ENCODE results near the gene ITPR1.

ITPR1 gene

DNA sequence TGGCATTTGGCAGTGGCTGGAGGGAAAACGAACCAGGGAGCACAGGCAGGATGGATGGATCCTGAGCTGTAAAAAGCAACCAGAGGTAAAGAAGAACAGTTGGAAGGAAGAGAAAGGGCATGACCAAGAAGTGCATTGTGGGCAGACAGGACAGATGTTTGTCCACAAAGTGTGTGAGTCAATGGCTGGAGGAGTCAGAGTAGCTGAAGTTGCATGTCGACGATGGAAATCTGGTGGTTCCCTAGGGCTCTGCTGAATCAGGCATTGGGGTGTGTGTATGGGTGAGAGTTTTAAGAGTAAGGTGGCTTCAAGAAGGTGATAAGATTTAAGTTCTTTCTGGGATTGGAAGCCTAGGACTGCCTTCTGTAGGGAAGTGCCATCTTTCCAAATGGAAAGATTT, 272.1 kb downstream of the ITPR1 start:
- no peak for DNase-seq

- no peak for DNase-seq
Measured at GRCh38 chr3:4766263-4766662, 273.1 kb downstream of the ITPR1 start.

- DNase-seq, result no peak
Measured at GRCh38 chr3:4766716-4767499, 273.8 kb downstream of the ITPR1 start.

DNA sequence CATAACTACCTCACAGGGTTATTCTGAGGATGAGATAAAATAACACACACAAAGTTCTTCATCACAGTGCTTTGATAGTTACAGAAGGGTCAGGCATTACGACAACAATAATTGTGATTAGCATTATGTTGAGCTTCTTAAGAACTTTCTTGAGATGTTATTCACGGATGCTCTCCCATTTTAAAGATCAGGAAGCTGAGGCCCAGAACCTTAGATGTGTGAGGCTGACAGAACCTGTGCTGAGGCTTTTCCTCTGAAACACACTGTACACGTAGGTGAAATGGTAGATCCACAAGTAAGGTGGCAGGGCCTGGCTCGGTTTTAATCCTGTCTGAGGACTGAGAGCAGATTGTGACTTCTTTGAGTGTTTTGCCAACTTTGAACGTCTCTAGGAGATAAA, 274.9 kb downstream of the ITPR1 start:
- no peak for DNase-seq

DNA sequence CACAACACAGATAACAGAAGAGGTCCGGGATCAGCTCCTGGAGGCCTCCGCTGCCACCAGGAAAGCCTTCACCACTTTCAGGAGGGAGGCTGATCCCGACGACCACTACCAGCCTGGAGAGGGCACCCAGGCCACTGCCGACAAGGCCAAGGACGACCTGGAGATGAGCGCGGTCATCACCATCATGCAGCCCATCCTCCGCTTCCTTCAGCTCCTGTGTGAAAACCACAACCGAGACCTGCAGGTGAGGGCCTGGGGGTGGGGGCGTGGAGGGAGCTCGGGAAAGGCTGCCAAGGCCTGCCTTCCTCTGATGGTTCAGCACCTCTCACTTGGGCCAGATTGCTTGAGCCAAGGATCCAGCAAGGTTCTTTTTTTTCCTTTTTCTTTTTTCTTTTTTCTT, 275.4 kb downstream of the ITPR1 start:
- no peak for DNase-seq

GRCh38 chr3:4770561-4770960, 277.4 kb downstream of the ITPR1 start:
- no peak for DNase-seq

DNA sequence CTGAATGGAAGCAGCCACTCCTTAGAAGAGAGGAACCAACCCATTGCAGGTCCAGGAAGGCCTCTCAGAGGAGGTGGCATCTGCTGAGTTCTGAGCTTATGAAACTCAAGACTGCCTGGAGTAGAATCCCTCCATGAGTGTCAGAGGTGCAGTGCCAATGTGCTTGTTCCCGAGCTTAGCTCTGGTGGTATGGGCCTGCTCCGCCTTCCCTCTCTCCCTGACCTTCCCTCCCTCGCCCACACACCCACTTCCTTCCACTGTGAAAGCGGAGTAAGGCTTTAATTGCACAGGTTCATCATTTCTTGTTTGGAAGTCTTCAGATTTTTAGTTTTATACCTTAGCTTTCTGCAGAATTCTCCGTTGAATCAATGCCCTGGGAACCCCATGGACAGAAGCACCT, 278.1 kb downstream of the ITPR1 start:
- no peak for DNase-seq

- no peak for DNase-seq
Measured at GRCh38 chr3:4772171-4772804, 279.1 kb downstream of the ITPR1 start.

- no peak for DNase-seq
Measured at GRCh38 chr3:4772858-4773257, 279.7 kb downstream of the ITPR1 start.

DNA sequence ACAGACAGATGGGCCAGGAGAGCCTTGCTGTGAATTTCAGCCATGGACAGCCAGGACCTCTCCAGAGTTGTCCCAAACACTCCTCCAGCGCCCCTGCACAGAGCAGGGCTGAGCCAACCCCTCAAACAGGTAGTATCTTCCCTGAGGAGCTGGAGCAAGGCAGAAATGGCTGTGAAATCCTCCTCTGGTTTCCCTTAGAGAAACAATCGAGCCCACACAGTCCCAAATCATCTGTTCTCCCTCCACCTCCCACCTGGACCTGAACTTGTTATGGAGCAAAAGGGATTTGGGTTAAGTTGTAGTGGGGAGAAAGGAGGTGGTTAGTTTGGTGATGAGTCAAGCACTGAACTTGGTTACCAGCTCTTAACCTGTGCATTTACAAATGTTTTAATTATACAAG, 280.4 kb downstream of the ITPR1 start:
- no peak for DNase-seq

DNA sequence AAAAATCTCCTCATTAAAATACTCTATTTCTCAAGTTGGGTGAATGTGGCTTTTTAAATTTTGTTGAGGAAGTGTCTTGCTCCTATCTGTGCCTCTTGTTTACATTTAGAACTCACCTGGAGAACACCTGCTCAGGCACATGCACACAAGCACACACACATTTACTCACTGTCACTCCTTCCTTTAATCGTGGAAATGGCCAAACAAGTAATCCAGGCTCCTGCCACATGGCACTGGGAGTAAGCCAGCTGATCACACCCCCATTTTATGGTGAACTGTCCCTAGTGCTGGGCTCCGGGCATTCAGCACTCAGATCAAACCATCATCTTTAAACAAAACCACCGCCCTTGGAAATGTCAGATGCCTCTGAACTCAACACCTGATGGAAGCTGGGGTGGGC, 281.4 kb downstream of the ITPR1 start:
- no peak for DNase-seq

- no peak for DNase-seq
Measured at GRCh38 chr3:4776399-4776979, 283.3 kb downstream of the ITPR1 start.

DNA sequence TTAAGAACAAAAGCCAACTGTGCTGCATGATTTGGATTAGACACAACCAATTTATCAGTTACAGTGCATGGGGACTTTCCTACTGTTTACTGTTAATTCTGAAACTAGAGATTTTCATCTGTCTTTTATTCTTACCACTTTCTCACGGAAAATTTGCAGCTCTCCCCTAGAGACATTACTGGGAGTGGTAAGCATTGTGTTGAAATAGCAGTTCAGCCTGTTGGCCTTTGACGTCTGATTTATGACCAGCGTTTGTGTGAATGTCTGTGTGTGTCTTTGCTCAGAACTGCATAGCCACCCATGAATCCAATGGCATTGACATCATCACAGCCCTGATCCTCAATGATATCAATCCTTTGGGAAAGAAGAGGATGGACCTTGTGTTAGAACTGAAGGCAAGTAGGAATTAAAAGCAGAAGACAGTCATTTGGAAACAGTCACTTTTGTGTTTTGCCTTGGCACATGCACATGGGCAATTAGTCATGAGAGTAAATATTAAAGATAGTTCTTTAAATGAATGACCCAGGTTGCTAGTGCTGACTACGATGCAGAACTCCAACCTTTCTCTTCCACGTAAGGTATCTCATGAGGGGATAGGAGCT, 283.9 kb downstream of the ITPR1 start:
- no peak for DNase-seq

DNA sequence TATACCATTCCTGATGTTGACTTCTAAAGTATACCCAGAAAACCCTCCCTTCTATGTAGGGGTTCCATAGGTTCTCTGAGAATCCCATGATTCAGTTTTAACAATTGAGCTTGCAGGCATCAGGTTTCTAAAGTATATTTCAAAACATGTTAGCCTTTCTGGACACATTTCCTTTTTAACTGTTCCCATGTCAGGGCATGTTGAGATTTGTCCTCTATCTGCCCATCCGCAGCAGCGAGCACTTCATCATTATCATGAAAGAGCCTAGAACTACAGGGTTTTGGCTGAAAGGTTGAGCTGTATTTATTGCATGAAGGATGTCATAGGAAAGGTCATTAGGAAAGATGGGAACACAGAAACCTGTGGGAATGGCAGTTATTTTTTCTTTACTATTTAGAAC, 285.0 kb downstream of the ITPR1 start:
- DNase-seq, result no peak

- no peak for DNase-seq
Measured at GRCh38 chr3:4778740-4779139, 285.6 kb downstream of the ITPR1 start.

- DNase-seq, result no peak
Measured at GRCh38 chr3:4780545-4780957, 287.4 kb downstream of the ITPR1 start.

DNA sequence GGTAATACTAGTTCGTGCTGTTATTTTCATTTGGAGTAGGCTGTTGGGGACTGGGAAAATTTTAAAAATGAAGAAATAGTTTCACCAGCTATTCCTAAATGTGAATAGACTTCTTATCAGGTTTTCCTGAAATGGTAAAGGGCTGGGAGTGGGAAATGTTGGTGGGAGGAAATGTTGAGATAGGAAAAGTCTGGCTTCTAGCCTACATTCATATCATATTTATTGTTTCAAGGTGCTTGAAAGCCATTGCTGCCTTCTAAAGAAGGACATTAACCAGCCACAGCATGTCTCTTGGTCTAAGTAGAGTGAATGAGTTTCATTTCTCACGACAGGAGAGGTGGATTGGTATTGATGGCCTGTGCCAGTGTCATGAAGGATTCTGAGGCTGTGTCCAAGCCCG, 288.9 kb downstream of the ITPR1 start:
- DNase-seq, result no peak

GRCh38 chr3:4785551-4785950, 292.4 kb downstream of the ITPR1 start:
- DNase-seq, result no peak

GRCh38 chr3:4786431-4786830, 293.3 kb downstream of the ITPR1 start:
- no peak for DNase-seq

- DNase-seq, result no peak
Measured at GRCh38 chr3:4791358-4791757, 298.2 kb downstream of the ITPR1 start.

DNA sequence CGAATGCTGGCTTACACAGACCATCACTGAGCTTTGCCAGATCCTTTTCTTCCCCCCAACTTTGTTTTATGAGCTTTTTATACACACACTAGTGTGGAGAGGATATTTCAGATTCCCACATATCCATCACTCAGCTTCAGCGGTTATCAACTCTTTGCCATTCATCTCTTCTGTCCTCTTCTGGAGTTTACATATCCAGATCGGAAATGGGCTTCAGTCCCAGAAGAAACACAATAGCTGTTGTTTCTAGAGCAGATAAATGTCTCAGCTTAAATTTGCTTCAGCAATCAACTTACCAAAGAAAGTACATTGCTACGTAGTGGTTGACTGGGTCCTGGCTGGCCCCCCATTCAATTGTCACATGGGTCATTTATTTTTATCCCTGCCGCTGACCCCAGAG, 300.2 kb downstream of the ITPR1 start:
- DNase-seq, result no peak

DNA sequence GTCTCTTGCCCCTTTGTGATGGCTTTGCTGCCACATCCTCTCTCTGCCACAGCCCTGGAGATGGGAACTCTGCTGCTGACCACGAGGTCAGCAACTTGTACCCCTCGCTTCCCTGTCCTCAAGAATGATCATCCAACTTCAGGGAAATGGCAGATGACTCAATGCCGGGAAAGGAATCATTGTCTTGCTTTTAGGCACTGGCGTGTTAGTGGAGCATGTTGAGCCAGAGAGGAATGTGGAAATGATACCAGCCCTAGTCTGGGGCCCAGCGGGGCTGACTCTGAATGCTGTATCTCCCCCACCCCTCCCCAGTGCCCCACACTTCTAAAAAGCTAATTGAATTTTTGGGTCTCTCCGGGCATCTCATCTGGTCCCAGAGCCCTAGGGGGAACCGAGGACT, 301.2 kb downstream of the ITPR1 start:
- no peak for DNase-seq

- DNase-seq, result no peak
Measured at GRCh38 chr3:4794798-4795197, 301.6 kb downstream of the ITPR1 start.

DNA sequence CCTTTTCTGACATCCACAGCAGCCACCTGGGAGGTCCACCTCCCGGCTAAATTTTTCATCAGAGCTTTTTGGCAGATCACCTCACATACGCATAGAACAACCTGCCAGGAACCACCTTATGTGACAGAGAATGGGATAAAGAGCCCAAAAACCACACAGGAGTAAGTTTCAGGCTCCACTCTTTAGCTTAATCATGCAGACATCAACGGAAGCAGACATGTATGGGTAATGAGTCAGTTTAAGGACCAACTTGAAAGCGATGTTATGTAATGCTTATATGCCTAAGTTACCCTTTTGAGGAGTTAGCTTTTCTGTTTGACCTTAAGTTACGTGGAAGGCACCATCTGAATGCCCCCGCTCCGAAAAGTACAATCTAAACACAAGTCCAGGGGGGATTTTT, 302.8 kb downstream of the ITPR1 start:
- no peak for DNase-seq
